Tibial nerve (tissue), 4 donors: ENCODE data around the gene CRAT. TPM values are rescaled to one million over a fixed set of nuclear protein-coding genes. Genes with fewer than 3 reads are reported as not detected.

Source experiments
- DNase-seq, 2 donors: peaks; one replicate each; pipeline ENCODE4 v3.0.0-alpha.2; 2019; ENCODE audit warnings: low spot score in 2 of 2
- H3K27ac ChIP-seq, 4 donors: fragments of 200-600 bp; sonication (generic) in 3 of 4; one replicate each; pipeline ENCODE4 v1.5.1; 2017 to 2019; ENCODE audit warnings: mild to moderate bottlenecking in 1 of 4
- H3K27me3 ChIP-seq, 2 donors: fragments of 200-600 bp; sonication (generic) in 1 of 2; one replicate each; pipeline versions ENCODE4 v1.5.1 to v1.6.0; 2017 to 2019
- H3K36me3 ChIP-seq, 3 donors: fragments of 200-600 bp; sonication (generic); one replicate each; pipeline ENCODE4 v1.5.1; 2018 to 2019
- H3K4me1 ChIP-seq, 4 donors: fragments of 200-600 bp; sonication (generic) in 3 of 4; one replicate each; pipeline ENCODE4 v1.5.1; 2017 to 2019
- H3K4me3 ChIP-seq, 4 donors: fragments of 200-600 bp; sonication (generic) in 3 of 4; one replicate each; pipeline ENCODE4 v1.5.1; 2017 to 2019; ENCODE audit warnings: mild to moderate bottlenecking in 1 of 4, moderate library complexity in 1 of 4
- H3K9me3 ChIP-seq, 4 donors: fragments of 200-600 bp; sonication (generic) in 3 of 4; one replicate each; pipeline ENCODE4 v1.5.1; 2017 to 2019
- CTCF ChIP-seq, 5 experiments: fragments of 200-600 bp in 3 of 5; fragments of 450-650 bp in 2 of 5; sonication (generic) in 3 of 5; IDR thresholded peaks; one replicate each; pipeline ENCODE4 v1.5.1; 2016 to 2019; ENCODE audit warnings: antibody characterized with exemption in 5 of 5, mild to moderate bottlenecking in 3 of 5, moderate library complexity in 2 of 5
- EP300 ChIP-seq, 2 donors: sonication (generic); formaldehyde crosslinking; IDR thresholded peaks; one replicate each; pipeline ENCODE4 v1.6.1; 2017; ENCODE audit warnings: antibody characterized with exemption in 2 of 2, mild to moderate bottlenecking in 1 of 2
- POLR2A ChIP-seq, 2 donors: fragments of 450-650 bp; IDR thresholded peaks; one replicate each; pipeline ENCODE4 v1.6.1; 2017; ENCODE audit warnings: antibody characterized with exemption in 2 of 2, mild to moderate bottlenecking in 2 of 2, moderate library complexity in 2 of 2
- WGBS, 2 donors: methylation state at CpG; one replicate each; pipeline ENCODE4 v1.1.5; 2018; 5-methylcytosine and 5-hydroxymethylcytosine counted together
- total RNA-seq, 4 donors: library from RNA; depleted of rRNA; stranded (reverse); fragments of >200 nt; gene quantifications; one replicate each; pipeline ENCODE4 v1.1.0, GENCODE V29; 2016

Gene CRAT
- total RNA-seq, 4 donors from 2014 or later = 42.7 to 81.8 (median 63.2) TPM

- no peak for TF ChIP-seq CTCF (IDR thresholded peaks at IDR 0.05)
- no peak for TF ChIP-seq EP300 (IDR thresholded peaks at IDR 0.05)
- no peak for TF ChIP-seq POLR2A (IDR thresholded peaks at IDR 0.05)
- no peaks in the 10 kb centered on the region for H3K27me3 ChIP-seq
- no peak overlapping the region for H3K4me3 ChIP-seq
- no peaks in the 10 kb centered on the region for H3K4me1 ChIP-seq
- H3K36me3 ChIP-seq = peaks cover 0 to 93% (median 33%) of the 10 kb centered on the region in 3 donors
- WGBS, 2 donors = 81 to 93% methylated on average over 3 to 5 of the region's 9 CpGs
- no peak overlapping the region for H3K27ac ChIP-seq
- DNase-seq = no peak
- H3K9me3 ChIP-seq = no peaks in the 10 kb centered on the region
Observed at GRCh38 chr9:129063061-129063460, 47.5 kb downstream of the CRAT start.

GRCh38 chr9:129060991-129061390 lies 49.6 kb downstream of the CRAT start:
- WGBS, 2 donors = 91 to 95% methylated on average over 5 to 12 of the region's 12 CpGs
- TF ChIP-seq EP300 (IDR thresholded peaks at IDR 0.05) = no peak
- no peak overlapping the region for H3K4me3 ChIP-seq
- DNase-seq = no peak
- H3K4me1 ChIP-seq = no peaks in the 10 kb centered on the region
- H3K9me3 ChIP-seq = no peaks in the 10 kb centered on the region
- H3K36me3 ChIP-seq = peaks cover 0 to 93% (median 31%) of the 10 kb centered on the region in 3 donors
- no peaks in the 10 kb centered on the region for H3K27me3 ChIP-seq
- no peak overlapping the region for H3K27ac ChIP-seq

GRCh38 chr9:129059796-129060785 lies 50.5 kb downstream of the CRAT start:
- 90 to 91% methylated on average over 30 to 31 of the region's 37 CpGs for WGBS, 2 donors
- Histone ChIP-seq H3K27ac (no peak overlapping the region), H3K27me3 (no peaks in the 10 kb centered on the region), H3K4me1 (no peaks in the 10 kb centered on the region), H3K9me3 (no peaks in the 10 kb centered on the region), H3K4me3 (no peak overlapping the region), H3K36me3 (peaks cover 0 to 84% (median 23%) of the 10 kb centered on the region in 3 donors)
- no peak for TF ChIP-seq POLR2A (IDR thresholded peaks at IDR 0.05)
- DNase-seq = no peak

- peaks cover 0 to 83% (median 18%) of the 10 kb centered on the region in 3 donors for H3K36me3 ChIP-seq
- no peak overlapping the region for H3K4me3 ChIP-seq
- no peak for TF ChIP-seq EP300 (IDR thresholded peaks at IDR 0.05)
- TF ChIP-seq CTCF (IDR thresholded peaks at IDR 0.05) = no peak
- TF ChIP-seq POLR2A (IDR thresholded peaks at IDR 0.05) = no peak
- H3K9me3 ChIP-seq = no peaks in the 10 kb centered on the region
- DNase-seq = no peak
- H3K4me1 ChIP-seq = no peaks in the 10 kb centered on the region
- no peaks in the 10 kb centered on the region for H3K27me3 ChIP-seq
- no peak overlapping the region for H3K27ac ChIP-seq
- 78 to 79% methylated on average over 7 to 21 of the region's 21 CpGs for WGBS, 2 donors
Observed at GRCh38 chr9:129058965-129059795, 51.4 kb downstream of the CRAT start.

GRCh38 chr9:129054163-129054851 lies 56.3 kb downstream of the CRAT start:
- H3K27me3 ChIP-seq = no peaks in the 10 kb centered on the region
- H3K27ac ChIP-seq = no peak overlapping the region
- DNase-seq = no peak
- 55 to 59% methylated on average over 5 of the region's 5 CpGs for WGBS, 2 donors
- H3K9me3 ChIP-seq = no peaks in the 10 kb centered on the region
- no peak overlapping the region for H3K4me3 ChIP-seq
- no peak for TF ChIP-seq CTCF (IDR thresholded peaks at IDR 0.05)
- no peak for TF ChIP-seq EP300 (IDR thresholded peaks at IDR 0.05)
- TF ChIP-seq POLR2A (IDR thresholded peaks at IDR 0.05) = no peak
- H3K36me3 ChIP-seq = peaks cover 0 to 82% (median 6%) of the 10 kb centered on the region in 3 donors
- H3K4me1 ChIP-seq = no peaks in the 10 kb centered on the region
